GM18867 (cell line): ENCODE results near the gene FHIP1A.

Experiments used
- ATAC-seq: cut with Tn5 transposase; IDR thresholded peaks from one replicate; pipeline ENCODE4 v1.9.1; 2021; ENCODE audit warnings: mild to moderate bottlenecking, moderate library complexity; ENCODE audit not compliant: unreplicated experiment

FHIP1A gene

DNA sequence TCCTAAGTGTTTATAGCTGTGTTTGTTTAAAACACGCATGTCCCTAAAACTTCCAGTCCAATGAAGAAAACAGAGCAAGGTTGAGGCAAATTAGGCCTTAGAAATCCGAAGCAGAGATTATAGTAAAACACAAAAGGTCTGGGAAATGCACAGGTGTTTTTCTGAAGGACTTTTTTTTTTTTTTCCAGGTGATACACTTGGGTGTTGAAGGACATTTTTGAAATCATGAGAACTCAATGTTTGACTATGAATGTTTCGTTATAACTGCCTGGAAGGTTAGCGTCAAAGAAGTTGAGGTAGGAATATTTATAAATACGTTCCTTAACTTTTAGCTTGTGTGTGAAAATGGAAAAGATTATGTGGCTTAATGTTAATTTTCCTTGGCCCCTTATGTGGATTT, 45.5 kb downstream of the FHIP1A start:
- no peak for ATAC-seq

DNA sequence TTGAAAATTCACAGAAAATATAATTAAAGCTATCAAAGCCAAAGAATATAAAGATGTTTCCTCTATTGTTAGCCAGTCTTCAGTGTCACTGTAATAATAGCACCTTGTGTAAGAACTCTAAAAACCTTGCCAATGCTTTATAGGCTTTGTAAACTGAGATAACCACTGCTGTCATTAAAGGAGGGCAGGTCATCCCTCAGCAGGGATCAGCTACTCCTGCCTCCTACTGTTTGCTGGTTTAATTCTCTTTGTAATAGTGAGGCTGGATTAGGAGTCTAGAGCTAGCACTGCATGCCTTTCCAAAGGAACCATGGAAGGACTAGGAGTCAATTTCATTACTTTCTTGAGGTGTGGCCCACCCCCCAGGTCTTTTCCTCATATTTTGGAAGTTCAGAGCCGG, 46.2 kb downstream of the FHIP1A start:
- ATAC-seq: no peak

DNA sequence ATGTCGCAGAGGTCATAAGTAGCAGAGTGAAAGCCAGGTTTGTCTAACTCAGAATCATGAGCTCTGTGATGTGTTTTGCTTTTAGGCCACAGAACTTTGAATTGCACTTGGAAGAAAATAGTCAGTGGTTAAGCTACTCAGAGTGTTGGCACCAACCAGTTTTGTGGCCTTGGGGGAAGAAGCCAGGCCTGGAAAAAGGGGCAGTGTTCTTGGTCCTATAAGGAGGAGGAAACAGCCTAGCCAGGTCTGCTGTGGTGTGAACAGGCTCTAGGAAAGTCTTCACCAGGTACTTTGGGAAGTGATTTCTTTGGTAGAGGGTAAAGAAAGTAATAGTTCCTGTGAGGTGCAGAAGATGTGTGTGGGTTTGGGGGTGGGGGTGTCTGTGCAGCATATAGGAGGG, 49.2 kb downstream of the FHIP1A start:
- no peak for ATAC-seq
